Kidney epithelial cell (primary cell): ENCODE data around the gene CTBP2. TPM values are rescaled to one million over a fixed set of nuclear protein-coding genes. Genes with fewer than 3 reads are reported as not detected.

ENCODE experiments used
- DNase-seq: peaks from one replicate; pipeline ENCODE4 v3.0.0-alpha.2; 2010; ENCODE audit warnings: low read depth
- H3K27me3 ChIP-seq: 2 replicates; pipeline ENCODE4 v1.6.0; 2011; ENCODE audit warnings: low read length; ENCODE audit not compliant: control insufficient read depth, insufficient read depth
- H3K36me3 ChIP-seq: 2 replicates; pipeline ENCODE4 v1.5.1; 2011; ENCODE audit warnings: low read length; ENCODE audit not compliant: control insufficient read depth, insufficient read depth
- H3K4me3 ChIP-seq: 2 replicates; pipeline ENCODE4 v1.5.1; 2011; ENCODE audit warnings: low read depth, mild to moderate bottlenecking, control low read depth, low read length
- CTCF ChIP-seq: IDR thresholded peaks from 2 replicates; pipeline ENCODE4 v1.5.1; 2011; ENCODE audit warnings: mild to moderate bottlenecking, moderate library complexity, low read length, control low read depth, inconsistent platforms; ENCODE audit not compliant: insufficient read depth, poor library complexity, severe bottlenecking
- total RNA-seq: library from RNA; depleted of rRNA; stranded (reverse); fragments of >200 nt; gene quantifications from 2 replicates; pipeline ENCODE4 v1.2.3, GENCODE V29; 2015

CTBP2 gene
- total RNA-seq, 1 donor from 2014 or later = 136 TPM

GRCh38 chr10:125130260-125130659, 30.1 kb downstream of the CTBP2 start:
- H3K36me3 ChIP-seq = peaks cover 4% of the 10 kb centered on the region
- no peak for DNase-seq

GRCh38 chr10:125129076-125129458, 31.3 kb downstream of the CTBP2 start:
- peaks cover 4% of the 10 kb centered on the region for H3K36me3 ChIP-seq
- TF ChIP-seq CTCF = no peak
- no peak overlapping the region for H3K4me3 ChIP-seq
- no peak for DNase-seq
- no peaks in the 10 kb centered on the region for H3K27me3 ChIP-seq

More at GRCh38 chr10:125130260-125130659, 30.1 kb downstream of the CTBP2 start:
- no peaks in the 10 kb centered on the region for H3K27me3 ChIP-seq
- no peak overlapping the region for H3K4me3 ChIP-seq
- no peak for TF ChIP-seq CTCF

GRCh38 chr10:125128397-125129075, 31.8 kb downstream of the CTBP2 start:
- no peak for TF ChIP-seq CTCF
- Histone ChIP-seq H3K27me3 (no peaks in the 10 kb centered on the region), H3K36me3 (peaks cover 4% of the 10 kb centered on the region), H3K4me3 (no peak overlapping the region)
- no peak for DNase-seq

- H3K27me3 ChIP-seq = no peaks in the 10 kb centered on the region
- peaks cover 4% of the 10 kb centered on the region for H3K36me3 ChIP-seq
- no peak overlapping the region for H3K4me3 ChIP-seq
- no peak for DNase-seq
- no peak for TF ChIP-seq CTCF
These were observed 32.4 kb downstream of the CTBP2 start for GRCh38 chr10:125127986-125128385.

GRCh38 chr10:125127110-125127509, 33.3 kb downstream of the CTBP2 start:
- H3K4me3 ChIP-seq = no peak overlapping the region
- DNase-seq = no peak
- H3K36me3 ChIP-seq = peaks cover 3% of the 10 kb centered on the region
- TF ChIP-seq CTCF = no peak
- no peaks in the 10 kb centered on the region for H3K27me3 ChIP-seq
